Measurements from ENCODE around the gene ENOSF1. TPM values are rescaled to one million over a fixed set of nuclear protein-coding genes. Genes with fewer than 3 reads are reported as not detected.

Gene ENOSF1
- total and polyA plus RNA-seq, 2 of the 13 experiments (the other 11 are each of a cell fraction or from before 2014, with no cell fraction given) = 37.6 to 40.1 TPM

DNA sequence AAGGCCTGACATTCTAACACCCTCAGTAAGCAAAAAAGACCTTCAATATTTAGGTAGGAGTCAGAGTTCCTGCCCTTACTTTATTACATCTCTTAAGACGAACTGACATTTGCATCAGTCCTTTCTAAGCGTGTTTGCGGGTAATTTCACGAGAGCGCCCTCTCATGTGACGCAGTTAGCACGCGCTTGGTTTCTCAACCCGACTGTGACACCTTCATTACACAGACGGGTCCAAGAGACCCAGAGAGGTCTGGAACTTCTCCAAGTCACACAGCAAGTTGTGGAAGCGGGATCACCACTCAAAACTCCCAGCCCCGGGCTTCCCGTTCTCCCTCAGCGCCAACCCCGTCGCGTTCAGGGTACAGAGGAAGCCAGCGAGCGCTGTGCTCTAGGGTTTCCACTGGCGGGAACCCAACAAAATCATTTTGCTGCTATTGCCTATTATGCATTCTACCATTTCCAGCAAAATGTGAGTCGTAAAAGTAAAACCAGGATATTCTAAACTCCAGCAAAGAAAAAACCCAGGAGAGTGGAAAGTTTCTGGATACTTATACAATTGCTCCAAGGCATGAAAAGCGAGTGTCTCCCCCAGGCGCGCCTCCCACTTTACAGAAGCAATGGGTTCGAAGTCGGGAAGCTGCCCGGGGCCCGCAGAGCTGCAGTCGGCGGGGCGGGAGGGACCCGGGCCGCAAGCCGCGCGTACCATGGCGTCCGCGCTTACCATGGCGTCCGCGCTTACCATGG, 601 bp downstream of the ENOSF1 start (continued):
- TF ChIP-seq ZNF766 (CRISPR knock-in tag; IDR thresholded peaks at IDR 0.05; ENCODE audit: borderline replicate concordance) = 0 out of 2 replicates have a peak, but pooled peaks have one; percentile 17
- TF ChIP-seq, protein P1, sequence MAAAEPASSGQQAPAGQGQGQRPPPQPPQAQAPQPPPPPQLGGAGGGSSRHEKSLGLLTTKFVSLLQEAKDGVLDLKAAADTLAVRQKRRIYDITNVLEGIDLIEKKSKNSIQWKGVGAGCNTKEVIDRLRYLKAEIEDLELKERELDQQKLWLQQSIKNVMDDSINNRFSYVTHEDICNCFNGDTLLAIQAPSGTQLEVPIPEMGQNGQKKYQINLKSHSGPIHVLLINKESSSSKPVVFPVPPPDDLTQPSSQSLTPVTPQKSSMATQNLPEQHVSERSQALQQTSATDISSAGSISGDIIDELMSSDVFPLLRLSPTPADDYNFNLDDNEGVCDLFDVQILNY (CRISPR knock-in tag; conservative IDR thresholded peaks at IDR 0.05) = no peak
- no peak for TF ChIP-seq ZNF839 (CRISPR knock-in tag; IDR thresholded peaks at IDR 0.05; ENCODE audit: borderline replicate concordance)
- TF ChIP-seq, protein P2, sequence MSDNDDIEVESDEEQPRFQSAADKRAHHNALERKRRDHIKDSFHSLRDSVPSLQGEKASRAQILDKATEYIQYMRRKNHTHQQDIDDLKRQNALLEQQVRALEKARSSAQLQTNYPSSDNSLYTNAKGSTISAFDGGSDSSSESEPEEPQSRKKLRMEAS (IDR thresholded peaks at IDR 0.05) = peak; percentile 55; the same call in 1 of the 2 replicates
- no peak for TF ChIP-seq PHF20 (CRISPR knock-in tag; IDR thresholded peaks at IDR 0.05)
- TF ChIP-seq EEA1 (CRISPR knock-in tag; IDR thresholded peaks at IDR 0.05; ENCODE audit: borderline replicate concordance) = no peak
- TF ChIP-seq MNT (IDR thresholded peaks at IDR 0.05) = no peak
- TF ChIP-seq HOXA7 (CRISPR knock-in tag; IDR thresholded peaks at IDR 0.05) = 0 out of 2 replicates have a peak, but pooled peaks have one; percentile 35
- TF ChIP-seq ZFY (CRISPR knock-in tag; IDR thresholded peaks at IDR 0.05) = no peak
- TF ChIP-seq, protein P3, sequence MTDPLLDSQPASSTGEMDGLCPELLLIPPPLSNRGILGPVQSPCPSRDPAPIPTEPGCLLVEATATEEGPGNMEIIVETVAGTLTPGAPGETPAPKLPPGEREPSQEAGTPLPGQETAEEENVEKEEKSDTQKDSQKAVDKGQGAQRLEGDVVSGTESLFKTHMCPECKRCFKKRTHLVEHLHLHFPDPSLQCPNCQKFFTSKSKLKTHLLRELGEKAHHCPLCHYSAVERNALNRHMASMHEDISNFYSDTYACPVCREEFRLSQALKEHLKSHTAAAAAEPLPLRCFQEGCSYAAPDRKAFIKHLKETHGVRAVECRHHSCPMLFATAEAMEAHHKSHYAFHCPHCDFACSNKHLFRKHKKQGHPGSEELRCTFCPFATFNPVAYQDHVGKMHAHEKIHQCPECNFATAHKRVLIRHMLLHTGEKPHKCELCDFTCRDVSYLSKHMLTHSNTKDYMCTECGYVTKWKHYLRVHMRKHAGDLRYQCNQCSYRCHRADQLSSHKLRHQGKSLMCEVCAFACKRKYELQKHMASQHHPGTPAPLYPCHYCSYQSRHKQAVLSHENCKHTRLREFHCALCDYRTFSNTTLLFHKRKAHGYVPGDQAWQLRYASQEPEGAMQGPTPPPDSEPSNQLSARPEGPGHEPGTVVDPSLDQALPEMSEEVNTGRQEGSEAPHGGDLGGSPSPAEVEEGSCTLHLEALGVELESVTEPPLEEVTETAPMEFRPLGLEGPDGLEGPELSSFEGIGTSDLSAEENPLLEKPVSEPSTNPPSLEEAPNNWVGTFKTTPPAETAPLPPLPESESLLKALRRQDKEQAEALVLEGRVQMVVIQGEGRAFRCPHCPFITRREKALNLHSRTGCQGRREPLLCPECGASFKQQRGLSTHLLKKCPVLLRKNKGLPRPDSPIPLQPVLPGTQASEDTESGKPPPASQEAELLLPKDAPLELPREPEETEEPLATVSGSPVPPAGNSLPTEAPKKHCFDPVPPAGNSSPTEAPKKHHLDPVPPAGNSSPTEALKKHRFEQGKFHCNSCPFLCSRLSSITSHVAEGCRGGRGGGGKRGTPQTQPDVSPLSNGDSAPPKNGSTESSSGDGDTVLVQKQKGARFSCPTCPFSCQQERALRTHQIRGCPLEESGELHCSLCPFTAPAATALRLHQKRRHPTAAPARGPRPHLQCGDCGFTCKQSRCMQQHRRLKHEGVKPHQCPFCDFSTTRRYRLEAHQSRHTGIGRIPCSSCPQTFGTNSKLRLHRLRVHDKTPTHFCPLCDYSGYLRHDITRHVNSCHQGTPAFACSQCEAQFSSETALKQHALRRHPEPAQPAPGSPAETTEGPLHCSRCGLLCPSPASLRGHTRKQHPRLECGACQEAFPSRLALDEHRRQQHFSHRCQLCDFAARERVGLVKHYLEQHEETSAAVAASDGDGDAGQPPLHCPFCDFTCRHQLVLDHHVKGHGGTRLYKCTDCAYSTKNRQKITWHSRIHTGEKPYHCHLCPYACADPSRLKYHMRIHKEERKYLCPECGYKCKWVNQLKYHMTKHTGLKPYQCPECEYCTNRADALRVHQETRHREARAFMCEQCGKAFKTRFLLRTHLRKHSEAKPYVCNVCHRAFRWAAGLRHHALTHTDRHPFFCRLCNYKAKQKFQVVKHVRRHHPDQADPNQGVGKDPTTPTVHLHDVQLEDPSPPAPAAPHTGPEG (CRISPR knock-in tag; IDR thresholded peaks at IDR 0.05) = no peak; the same call in 1 of the 2 replicates
- no peak for TF ChIP-seq AHR (CRISPR knock-in tag; IDR thresholded peaks at IDR 0.05)
- no peak for TF ChIP-seq RXRB (CRISPR knock-in tag; IDR thresholded peaks at IDR 0.05; ENCODE audit: borderline replicate concordance)
- no peak for TF ChIP-seq ZNF878 (CRISPR knock-in tag; IDR thresholded peaks at IDR 0.05)
- TF ChIP-seq ZHX1 (CRISPR knock-in tag; IDR thresholded peaks at IDR 0.05; ENCODE audit: low read depth) = no peak
- TF ChIP-seq TFDP1 (CRISPR knock-in tag; IDR thresholded peaks at IDR 0.05; ENCODE audit: borderline replicate concordance) = peak; percentile 26; the same call in 1 of the 2 replicates
- no peak for TF ChIP-seq ZNF883 (CRISPR knock-in tag; IDR thresholded peaks at IDR 0.05; ENCODE audit: not compliant biosample characterization)

Data from HepG2 (cell line).